A673 (cell line): ENCODE results near the gene HEATR1.

Source experiments
- EZH2 ChIP-seq: fragments of 200-600 bp; sonication (generic); IDR thresholded peaks from 2 replicates; pipeline ENCODE4 v1.6.1; 2017; ENCODE audit warnings: borderline replicate concordance, low read depth, mild to moderate bottlenecking, mixed read lengths, antibody characterized with exemption, low read length; ENCODE audit not compliant: poor library complexity, severe bottlenecking
- TF ChIP-seq, protein P1 (sequence below): fragments of 300-800, 200-600 bp; sonication (generic); conservative IDR thresholded peaks from 2 replicates; pipeline ENCODE4 v1.5.1; 2017; ENCODE audit warnings: low read depth, mild to moderate bottlenecking, antibody characterized with exemption, low read length, moderate library complexity, mixed read lengths

GRCh38 chr1:236516929-236517704, 87.2 kb downstream of the HEATR1 start:
- TF ChIP-seq, protein P1, sequence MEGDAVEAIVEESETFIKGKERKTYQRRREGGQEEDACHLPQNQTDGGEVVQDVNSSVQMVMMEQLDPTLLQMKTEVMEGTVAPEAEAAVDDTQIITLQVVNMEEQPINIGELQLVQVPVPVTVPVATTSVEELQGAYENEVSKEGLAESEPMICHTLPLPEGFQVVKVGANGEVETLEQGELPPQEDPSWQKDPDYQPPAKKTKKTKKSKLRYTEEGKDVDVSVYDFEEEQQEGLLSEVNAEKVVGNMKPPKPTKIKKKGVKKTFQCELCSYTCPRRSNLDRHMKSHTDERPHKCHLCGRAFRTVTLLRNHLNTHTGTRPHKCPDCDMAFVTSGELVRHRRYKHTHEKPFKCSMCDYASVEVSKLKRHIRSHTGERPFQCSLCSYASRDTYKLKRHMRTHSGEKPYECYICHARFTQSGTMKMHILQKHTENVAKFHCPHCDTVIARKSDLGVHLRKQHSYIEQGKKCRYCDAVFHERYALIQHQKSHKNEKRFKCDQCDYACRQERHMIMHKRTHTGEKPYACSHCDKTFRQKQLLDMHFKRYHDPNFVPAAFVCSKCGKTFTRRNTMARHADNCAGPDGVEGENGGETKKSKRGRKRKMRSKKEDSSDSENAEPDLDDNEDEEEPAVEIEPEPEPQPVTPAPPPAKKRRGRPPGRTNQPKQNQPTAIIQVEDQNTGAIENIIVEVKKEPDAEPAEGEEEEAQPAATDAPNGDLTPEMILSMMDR: no peak
- TF ChIP-seq EZH2: no peak
